Ishikawa (cell line): Measurements from ENCODE around the gene MAP2K6.

Source experiments
- CEBPB ChIP-seq: IDR thresholded peaks from 2 replicates; pipeline ENCODE4 v1.6.1; 2012
- CREB1 ChIP-seq: IDR thresholded peaks from 2 replicates; pipeline ENCODE4 v1.6.1; 2012; ENCODE audit warnings: low read depth
- EGR1 ChIP-seq: IDR thresholded peaks from 2 replicates; pipeline ENCODE4 v1.6.1; 2012
- EP300 ChIP-seq: IDR thresholded peaks from 2 replicates; pipeline ENCODE4 v1.6.1; 2012; ENCODE audit warnings: borderline replicate concordance
- FOXM1 ChIP-seq: IDR thresholded peaks from 2 replicates; pipeline ENCODE4 v1.6.1; 2012; ENCODE audit warnings: low read depth, borderline replicate concordance
- MAX ChIP-seq: IDR thresholded peaks from 2 replicates; pipeline ENCODE4 v1.6.1; 2012
- NFIC ChIP-seq: IDR thresholded peaks from 2 replicates; pipeline ENCODE4 v1.6.1; 2012
- RAD21 ChIP-seq: IDR thresholded peaks from 2 replicates; pipeline ENCODE4 v1.6.1; 2012; ENCODE audit warnings: low read depth
- REST ChIP-seq: IDR thresholded peaks from 2 replicates; pipeline ENCODE4 v1.6.1; 2012; ENCODE audit warnings: low read depth, mild to moderate bottlenecking
- TAF1 ChIP-seq: IDR thresholded peaks from 2 replicates; pipeline ENCODE4 v1.6.1; 2012; ENCODE audit warnings: low read depth, mild to moderate bottlenecking
- TCF12 ChIP-seq: IDR thresholded peaks from 2 replicates; pipeline ENCODE4 v1.6.1; 2012; ENCODE audit warnings: low read depth
- TEAD4 ChIP-seq: IDR thresholded peaks from 2 replicates; pipeline ENCODE4 v1.6.1; 2012
- USF1 ChIP-seq: IDR thresholded peaks from 2 replicates; pipeline ENCODE4 v1.6.1; 2012
- YY1 ChIP-seq: IDR thresholded peaks from 2 replicates; pipeline ENCODE4 v1.6.1; 2012; ENCODE audit warnings: low read depth
- ZBTB7A ChIP-seq: IDR thresholded peaks from 2 replicates; pipeline ENCODE4 v1.6.1; 2012; ENCODE audit warnings: low read depth

The MAP2K6 gene

GRCh38 chr17:69592692-69593350, 178.3 kb downstream of the MAP2K6 start:
- TF ChIP-seq ZBTB7A (no peak), REST (no peak), NFIC (no peak), USF1 (no peak), YY1 (no peak), EP300 (no peak), TCF12 (no peak), MAX (no peak), TAF1 (no peak), CREB1 (no peak)

- no peak for TF ChIP-seq EGR1
- TF ChIP-seq REST, result no peak
- TF ChIP-seq CREB1, result no peak
- TF ChIP-seq CEBPB, result no peak
- no peak for TF ChIP-seq ZBTB7A
- no peak for TF ChIP-seq YY1
- TF ChIP-seq TCF12, result no peak
- TF ChIP-seq TEAD4, result no peak
- no peak for TF ChIP-seq MAX
- TF ChIP-seq EP300, result no peak
- TF ChIP-seq FOXM1, result no peak
- no peak for TF ChIP-seq RAD21
- TF ChIP-seq USF1, result no peak
Measured at GRCh38 chr17:69593351-69593715, 178.8 kb downstream of the MAP2K6 start.

- no peak for TF ChIP-seq EGR1
- no peak for TF ChIP-seq CEBPB
- no peak for TF ChIP-seq MAX
- no peak for TF ChIP-seq FOXM1
- TF ChIP-seq EP300, result no peak
- no peak for TF ChIP-seq ZBTB7A
- no peak for TF ChIP-seq RAD21
- no peak for TF ChIP-seq TCF12
- TF ChIP-seq USF1, result no peak
- TF ChIP-seq CREB1, result no peak
- TF ChIP-seq TEAD4, result no peak
- TF ChIP-seq NFIC, result no peak
- no peak for TF ChIP-seq YY1
- TF ChIP-seq REST, result no peak
- TF ChIP-seq TAF1, result no peak
Measured at GRCh38 chr17:69593716-69594115, 179.2 kb downstream of the MAP2K6 start.
